Measurements from ENCODE around the gene NEURL1B.

Gene NEURL1B

DNA sequence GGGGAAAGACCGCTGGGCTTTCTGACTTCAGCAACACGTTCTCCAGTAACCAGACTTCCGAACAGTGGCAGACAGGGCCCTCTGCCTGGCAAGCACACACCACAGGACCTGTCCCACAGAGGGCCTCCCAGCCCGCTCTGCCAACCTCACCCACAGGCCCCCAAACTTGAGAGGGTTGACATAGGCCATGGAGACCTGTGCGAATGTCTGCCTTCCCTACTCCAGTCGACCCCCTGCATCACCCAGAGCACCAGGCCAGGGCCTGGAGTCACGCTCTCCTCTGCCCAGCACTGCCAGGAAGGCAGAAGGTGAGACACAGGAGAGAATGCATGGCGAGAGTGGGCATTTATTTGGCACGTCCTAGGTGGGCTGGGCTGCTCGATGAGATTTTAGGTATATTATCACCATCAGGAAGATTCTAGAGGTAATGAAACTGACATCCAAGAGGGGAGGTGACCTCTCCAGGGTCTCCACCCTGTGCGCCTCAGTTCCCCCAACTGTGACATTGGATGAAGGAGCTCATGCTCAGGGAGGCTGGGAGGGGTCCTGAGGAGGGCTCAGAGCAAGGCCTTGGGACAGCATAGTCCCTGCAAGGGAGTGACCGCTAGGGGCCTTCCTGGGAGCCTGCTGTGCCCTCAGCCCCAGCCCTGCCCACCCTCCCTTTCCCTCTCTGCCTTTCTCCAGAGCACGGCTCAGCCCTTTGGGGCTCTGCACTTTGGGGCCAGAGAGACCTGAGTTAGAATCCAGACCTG is 75.0 kb downstream of the NEURL1B start:
- TF ChIP-seq POLR2A (IDR thresholded peaks at IDR 0.05; ENCODE audit: low read depth, low read length): no peak
- FAIRE-seq (no peak), DNase-seq (ENCODE audit: insufficient read length, low spot score) (no peak)

GRCh38 chr5:172716796-172717313 is 75.8 kb downstream of the NEURL1B start:
- no peak for TF ChIP-seq POLR2A (IDR thresholded peaks at IDR 0.05; ENCODE audit: low read depth, low read length)
- DNase-seq (ENCODE audit: insufficient read length, low spot score): peak; percentile 53

DNA sequence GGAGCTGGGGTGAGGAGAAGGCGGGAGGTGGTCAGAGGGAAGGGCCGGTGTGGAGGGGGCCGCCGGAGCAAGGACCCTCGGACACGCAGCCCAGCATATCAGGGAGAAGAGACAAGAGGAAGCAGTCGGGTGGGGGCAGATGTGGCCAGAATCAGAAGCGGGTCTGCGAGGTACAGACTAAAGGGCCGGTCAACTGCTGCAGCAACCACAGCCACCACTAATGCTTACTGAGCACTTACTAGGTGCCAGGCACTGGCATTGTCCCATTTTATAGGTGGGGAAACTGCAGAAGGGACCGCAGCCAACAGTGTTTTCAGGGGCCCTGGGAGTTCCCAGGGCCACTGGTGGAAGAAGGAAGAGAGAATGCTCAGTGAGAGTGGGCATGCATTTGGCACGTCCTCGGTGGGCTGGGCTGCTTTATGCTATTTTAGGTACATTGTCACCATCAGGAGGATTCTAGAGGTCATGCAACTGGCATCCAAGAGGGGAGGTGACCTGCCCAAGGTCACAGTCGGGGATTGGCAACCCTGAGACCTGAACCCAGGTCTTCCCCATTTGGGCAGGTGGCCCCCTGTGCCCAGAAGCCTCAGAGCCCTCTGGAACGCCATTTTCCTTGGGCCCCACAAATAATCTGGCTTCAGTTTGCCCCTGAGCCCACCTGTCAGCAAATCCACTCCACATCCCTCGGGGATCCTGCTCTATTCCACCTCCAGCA is 76.6 kb downstream of the NEURL1B start:
- TF ChIP-seq POLR2A (IDR thresholded peaks at IDR 0.05; ENCODE audit: low read depth, low read length): no peak
- DNase-seq (ENCODE audit: insufficient read length, low spot score) (no peak), FAIRE-seq (no peak)

More at GRCh38 chr5:172716796-172717313, 75.8 kb downstream of the NEURL1B start:
- no peak for FAIRE-seq

- FAIRE-seq: no peak
- no peak for TF ChIP-seq POLR2A (IDR thresholded peaks at IDR 0.05; ENCODE audit: low read depth, low read length)
These were observed 77.6 kb downstream of the NEURL1B start for GRCh38 chr5:172718527-172719114.

DNA sequence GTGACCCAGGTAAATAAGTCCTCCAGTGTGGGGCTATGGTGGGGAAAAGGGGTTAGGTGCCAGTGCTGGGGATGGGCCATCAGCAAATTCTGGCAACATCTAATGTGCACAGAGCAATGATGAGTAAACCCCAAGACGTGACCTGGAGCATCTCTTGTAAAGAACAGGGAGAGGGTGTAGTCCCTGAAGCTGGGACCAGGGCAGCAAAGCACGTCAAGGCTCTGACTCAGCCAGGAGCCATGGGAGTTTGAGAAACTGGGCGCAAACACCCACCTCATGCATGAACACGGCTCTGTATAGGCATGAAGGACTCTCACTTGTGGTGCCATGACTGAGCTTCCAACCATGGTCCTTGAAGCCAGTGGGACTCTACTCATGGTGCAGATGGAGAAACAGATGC is 78.1 kb downstream of the NEURL1B start:
- DNase-seq (ENCODE audit: insufficient read length, low spot score) (no peak), FAIRE-seq (no peak)
- no peak for TF ChIP-seq POLR2A (IDR thresholded peaks at IDR 0.05; ENCODE audit: low read depth, low read length)

More at GRCh38 chr5:172718527-172719114, 77.6 kb downstream of the NEURL1B start:
- no peak for DNase-seq (ENCODE audit: insufficient read length, low spot score)

- DNase-seq (ENCODE audit: insufficient read length, low spot score) (no peak), FAIRE-seq (no peak)
- no peak for TF ChIP-seq POLR2A (IDR thresholded peaks at IDR 0.05; ENCODE audit: low read depth, low read length)
These were observed 79.6 kb downstream of the NEURL1B start for GRCh38 chr5:172720655-172721054.

DNA sequence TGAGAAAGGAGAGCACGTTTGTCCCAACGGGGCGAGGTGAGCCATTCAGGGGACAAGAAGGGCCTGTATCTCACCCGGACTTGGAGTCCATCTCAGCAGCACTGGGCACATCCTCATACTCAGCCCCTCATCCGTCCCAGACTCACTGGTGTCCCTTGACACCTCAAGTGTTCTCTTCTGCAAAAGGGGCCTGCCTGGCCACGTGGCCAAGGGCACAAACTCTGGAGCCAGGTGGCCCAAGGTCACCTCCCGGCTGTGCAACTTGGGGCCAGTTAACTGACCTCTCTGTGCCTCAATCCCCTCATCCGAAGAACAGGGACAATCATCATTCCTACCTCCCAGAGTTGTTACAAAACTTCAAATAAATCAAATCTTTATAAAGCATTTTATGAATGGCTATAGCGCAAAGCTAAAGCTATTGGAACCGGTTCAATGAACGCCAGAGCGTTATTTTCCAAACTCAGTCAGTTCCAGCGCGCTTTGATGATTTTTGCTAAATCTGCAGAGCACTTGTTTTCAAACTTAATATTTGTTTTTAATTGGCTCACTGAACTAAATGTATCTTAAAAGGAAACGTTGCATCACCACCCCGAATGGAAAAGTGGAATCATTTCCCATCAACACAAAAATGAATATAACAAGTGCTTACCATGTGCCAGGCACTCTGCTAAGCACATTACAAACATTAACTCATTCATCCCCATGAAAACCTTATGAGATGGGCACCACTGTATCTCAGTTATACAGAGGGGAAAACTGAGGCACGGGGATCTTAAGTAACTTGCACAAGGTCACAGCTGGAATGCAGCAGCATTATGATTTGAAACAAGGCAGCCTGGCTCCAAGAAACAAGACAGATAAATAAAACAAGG is 80.6 kb downstream of the NEURL1B start:
- TF ChIP-seq POLR2A (IDR thresholded peaks at IDR 0.05; ENCODE audit: low read depth, low read length): no peak
- DNase-seq (ENCODE audit: insufficient read length, low spot score): no peak
- FAIRE-seq: no peak

DNA sequence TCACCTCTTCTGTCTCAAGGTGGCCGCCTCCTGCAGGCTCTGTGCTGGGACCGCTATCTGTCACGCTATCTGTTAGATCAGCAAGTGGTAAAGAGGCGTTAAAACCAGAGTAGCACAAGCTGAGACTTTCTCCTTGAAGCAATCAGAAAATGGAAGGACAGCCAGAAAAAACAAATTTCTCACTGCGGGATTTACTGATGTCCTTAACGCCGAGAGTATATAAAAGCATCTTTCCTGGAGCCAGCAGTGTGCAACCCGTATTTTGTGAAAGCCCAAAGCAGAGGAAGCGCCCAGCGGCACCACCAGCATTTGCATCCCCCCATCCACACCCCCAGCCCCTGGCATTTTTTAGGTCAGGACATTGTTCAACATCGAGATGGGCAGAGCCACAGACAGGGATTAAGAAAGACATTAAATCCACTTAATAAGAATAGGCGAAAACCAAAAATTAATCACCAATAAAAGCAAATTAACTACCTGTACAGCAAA is 81.3 kb downstream of the NEURL1B start:
- no peak for TF ChIP-seq POLR2A (IDR thresholded peaks at IDR 0.05; ENCODE audit: low read depth, low read length)
- DNase-seq (ENCODE audit: insufficient read length, low spot score): no peak
- FAIRE-seq: no peak

GRCh38 chr5:172723508-172723907 is 82.4 kb downstream of the NEURL1B start:
- no peak for FAIRE-seq
- TF ChIP-seq POLR2A (IDR thresholded peaks at IDR 0.05; ENCODE audit: low read depth, low read length): no peak
- no peak for DNase-seq (ENCODE audit: insufficient read length, low spot score)

DNA sequence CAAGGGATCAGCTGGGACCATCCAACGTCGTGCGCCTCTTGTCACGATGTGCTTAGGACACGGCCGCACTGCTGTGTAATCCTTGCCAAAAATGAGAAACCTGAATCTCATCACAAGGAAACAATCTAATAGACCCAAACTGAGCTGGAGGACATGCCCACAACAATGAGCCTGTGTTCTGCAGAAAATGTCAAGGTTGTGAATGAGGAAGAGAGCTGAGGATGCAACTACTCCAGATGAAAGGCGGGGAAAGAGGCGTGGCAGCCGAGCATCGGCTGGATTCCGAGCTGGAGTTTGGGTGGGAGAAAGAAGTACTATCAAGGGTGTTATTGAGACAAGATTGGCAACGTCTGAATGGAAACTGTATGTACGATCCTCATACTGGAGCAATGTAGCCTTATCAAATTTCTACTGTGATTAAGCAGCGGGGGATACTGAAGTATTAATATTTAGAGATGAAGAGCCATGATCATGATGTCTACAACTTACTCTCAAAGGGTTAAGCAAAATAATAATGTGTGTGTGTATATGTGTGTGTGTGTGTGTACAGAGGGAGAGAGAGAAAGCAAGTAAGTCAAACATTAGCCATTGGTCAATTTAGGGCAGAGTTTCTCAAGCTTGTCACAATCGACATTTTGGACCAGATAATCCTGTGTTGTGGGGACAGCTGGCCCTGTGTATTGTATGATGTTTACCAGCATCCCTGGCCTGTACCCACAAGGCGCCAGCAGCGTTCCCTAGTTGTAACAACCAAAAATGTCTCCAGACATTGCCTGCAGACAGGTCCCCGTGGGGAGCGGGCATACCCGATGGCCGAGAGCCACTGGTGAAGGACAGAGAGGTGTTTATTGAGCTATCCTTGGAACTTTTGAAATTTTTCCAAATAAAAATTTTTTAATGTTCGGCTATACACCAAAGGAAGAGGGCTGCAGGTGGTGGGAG is 83.5 kb downstream of the NEURL1B start:
- FAIRE-seq: no peak
- no peak for DNase-seq (ENCODE audit: insufficient read length, low spot score)
- no peak for TF ChIP-seq POLR2A (IDR thresholded peaks at IDR 0.05; ENCODE audit: low read depth, low read length)

DNA sequence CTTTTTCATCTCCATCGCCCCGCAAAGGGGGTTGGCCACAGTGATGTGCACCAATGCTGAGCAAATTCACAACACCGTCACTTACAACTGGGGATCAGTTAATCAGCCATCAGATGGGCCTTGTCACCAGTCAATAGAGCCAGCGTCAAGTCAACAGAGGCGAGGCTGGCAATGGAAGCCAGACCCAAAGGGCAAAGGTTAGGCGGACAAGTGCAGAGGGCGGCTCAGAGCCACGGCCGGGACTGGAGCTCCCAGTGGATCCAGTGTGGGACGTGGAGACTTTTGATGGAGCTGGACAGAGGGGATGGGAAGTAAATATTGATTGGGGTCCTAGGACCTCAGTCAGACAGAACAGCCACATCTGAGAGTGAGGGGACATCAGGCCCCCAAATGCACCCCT is 84.2 kb downstream of the NEURL1B start:
- FAIRE-seq (no peak), DNase-seq (ENCODE audit: insufficient read length, low spot score) (no peak)
- TF ChIP-seq POLR2A (IDR thresholded peaks at IDR 0.05; ENCODE audit: low read depth, low read length): no peak

DNA sequence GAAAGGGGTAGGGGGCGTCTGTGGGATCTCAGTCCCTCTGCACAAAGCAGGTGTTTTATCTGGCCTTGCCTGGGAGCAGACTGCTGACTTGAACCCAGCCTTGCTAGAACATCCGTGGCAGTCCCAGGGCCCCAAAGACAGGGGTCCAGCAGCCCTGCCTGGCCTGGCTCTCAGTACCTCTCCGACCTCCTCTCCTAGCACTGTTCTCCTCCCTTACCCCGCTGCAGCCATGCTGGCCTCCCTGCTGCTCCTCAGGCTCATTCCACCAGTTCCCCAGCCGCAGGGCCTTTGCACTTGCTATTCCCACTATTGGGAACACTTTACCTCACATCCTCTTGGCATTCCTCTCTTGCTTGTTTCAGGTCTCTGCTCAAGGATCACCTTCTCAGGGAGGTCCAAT is 84.7 kb downstream of the NEURL1B start:
- TF ChIP-seq POLR2A (IDR thresholded peaks at IDR 0.05; ENCODE audit: low read depth, low read length): no peak
- FAIRE-seq (no peak), DNase-seq (ENCODE audit: insufficient read length, low spot score) (no peak)

Data from H54 (cell line).